Peyer's patch (tissue), 4 donors: ENCODE results near the gene TRIM56.

ENCODE experiments used
- POLR2A ChIP-seq, 2 donors: fragments of 450-650 bp; IDR thresholded peaks; one replicate each; pipeline ENCODE4 v1.5.1; 2017; ENCODE audit warnings: antibody characterized with exemption in 2 of 2, mild to moderate bottlenecking in 2 of 2, moderate library complexity in 2 of 2
- TF ChIP-seq, protein P1 (sequence below), 6 experiments: fragments of 450-650 bp in 4 of 6; fragments of 200-600 bp in 2 of 6; sonication (generic) in 1 of 6; IDR thresholded peaks; one replicate each; pipeline ENCODE4 v1.5.1; 2017 to 2019; ENCODE audit warnings: antibody characterized with exemption in 6 of 6, mild to moderate bottlenecking in 3 of 6, moderate library complexity in 1 of 6

DNA sequence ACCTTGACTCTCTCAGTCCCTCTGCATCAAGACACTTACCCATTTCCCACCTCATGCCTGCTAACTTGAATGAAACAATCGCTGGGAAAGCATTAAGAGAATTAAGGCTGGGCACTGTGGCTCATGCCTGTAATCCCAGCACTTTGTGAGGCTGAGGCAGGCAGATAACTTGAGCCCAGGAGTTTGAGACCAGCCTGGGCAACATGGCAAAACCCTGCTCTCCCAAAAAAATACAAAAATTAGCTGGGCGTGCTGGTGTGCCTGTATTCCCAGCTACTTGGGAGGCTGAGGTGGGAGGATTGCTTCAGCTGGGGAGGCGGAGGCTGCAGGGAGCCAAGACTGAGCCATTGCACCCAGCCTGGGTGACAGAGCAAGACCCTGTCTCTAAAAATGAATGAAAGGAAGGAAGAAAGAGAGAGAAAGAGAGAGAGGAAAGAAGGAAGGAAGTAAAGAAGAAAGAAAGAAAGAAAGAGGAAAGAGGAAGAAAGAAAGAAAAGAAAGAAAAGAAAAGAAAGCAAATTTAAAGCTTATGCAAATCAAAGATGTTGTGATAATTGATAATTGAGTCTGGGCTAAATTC lies 42.3 kb downstream of the TRIM56 start:
- TF ChIP-seq, protein P1, sequence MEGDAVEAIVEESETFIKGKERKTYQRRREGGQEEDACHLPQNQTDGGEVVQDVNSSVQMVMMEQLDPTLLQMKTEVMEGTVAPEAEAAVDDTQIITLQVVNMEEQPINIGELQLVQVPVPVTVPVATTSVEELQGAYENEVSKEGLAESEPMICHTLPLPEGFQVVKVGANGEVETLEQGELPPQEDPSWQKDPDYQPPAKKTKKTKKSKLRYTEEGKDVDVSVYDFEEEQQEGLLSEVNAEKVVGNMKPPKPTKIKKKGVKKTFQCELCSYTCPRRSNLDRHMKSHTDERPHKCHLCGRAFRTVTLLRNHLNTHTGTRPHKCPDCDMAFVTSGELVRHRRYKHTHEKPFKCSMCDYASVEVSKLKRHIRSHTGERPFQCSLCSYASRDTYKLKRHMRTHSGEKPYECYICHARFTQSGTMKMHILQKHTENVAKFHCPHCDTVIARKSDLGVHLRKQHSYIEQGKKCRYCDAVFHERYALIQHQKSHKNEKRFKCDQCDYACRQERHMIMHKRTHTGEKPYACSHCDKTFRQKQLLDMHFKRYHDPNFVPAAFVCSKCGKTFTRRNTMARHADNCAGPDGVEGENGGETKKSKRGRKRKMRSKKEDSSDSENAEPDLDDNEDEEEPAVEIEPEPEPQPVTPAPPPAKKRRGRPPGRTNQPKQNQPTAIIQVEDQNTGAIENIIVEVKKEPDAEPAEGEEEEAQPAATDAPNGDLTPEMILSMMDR (IDR thresholded peaks at IDR 0.05), result no peak
- TF ChIP-seq POLR2A (IDR thresholded peaks at IDR 0.05), result no peak
